Astrocyte of the cerebellum (primary cell): Measurements from ENCODE around the gene RBM28.

ENCODE experiments used
- DNase-seq: peaks from one replicate; pipeline ENCODE4 v3.0.0-alpha.2; 2011; ENCODE audit warnings: low read depth
- H3K4me3 ChIP-seq: 2 replicates; pipeline ENCODE4 v1.5.1; 2011; ENCODE audit warnings: mild to moderate bottlenecking, low read depth, low read length, moderate library complexity
- in situ Hi-C: cut with HindIII; loops from 2 replicates; pipeline ENCODE4 v1.10.0; 2017; ENCODE audit warnings: low sequenced_read_pairs
- TF ChIP-seq, protein P1 (sequence below): IDR thresholded peaks from 2 replicates; pipeline ENCODE4 v1.5.1; 2012; ENCODE audit warnings: low read length, low read depth, moderate library complexity, mild to moderate bottlenecking; ENCODE audit errors: missing control alignments

RBM28 gene

GRCh38 chr7:128362670-128363069, 19.0 kb upstream of the RBM28 start:
- TF ChIP-seq, protein P1, sequence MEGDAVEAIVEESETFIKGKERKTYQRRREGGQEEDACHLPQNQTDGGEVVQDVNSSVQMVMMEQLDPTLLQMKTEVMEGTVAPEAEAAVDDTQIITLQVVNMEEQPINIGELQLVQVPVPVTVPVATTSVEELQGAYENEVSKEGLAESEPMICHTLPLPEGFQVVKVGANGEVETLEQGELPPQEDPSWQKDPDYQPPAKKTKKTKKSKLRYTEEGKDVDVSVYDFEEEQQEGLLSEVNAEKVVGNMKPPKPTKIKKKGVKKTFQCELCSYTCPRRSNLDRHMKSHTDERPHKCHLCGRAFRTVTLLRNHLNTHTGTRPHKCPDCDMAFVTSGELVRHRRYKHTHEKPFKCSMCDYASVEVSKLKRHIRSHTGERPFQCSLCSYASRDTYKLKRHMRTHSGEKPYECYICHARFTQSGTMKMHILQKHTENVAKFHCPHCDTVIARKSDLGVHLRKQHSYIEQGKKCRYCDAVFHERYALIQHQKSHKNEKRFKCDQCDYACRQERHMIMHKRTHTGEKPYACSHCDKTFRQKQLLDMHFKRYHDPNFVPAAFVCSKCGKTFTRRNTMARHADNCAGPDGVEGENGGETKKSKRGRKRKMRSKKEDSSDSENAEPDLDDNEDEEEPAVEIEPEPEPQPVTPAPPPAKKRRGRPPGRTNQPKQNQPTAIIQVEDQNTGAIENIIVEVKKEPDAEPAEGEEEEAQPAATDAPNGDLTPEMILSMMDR = no peak
- no peak for DNase-seq
- H3K4me3 ChIP-seq = no peak overlapping the region
- in situ Hi-C loops = no loop called here

GRCh38 chr7:128361411-128362379, 18.0 kb upstream of the RBM28 start, which contains the start of gene PRRT4:
Gene PRRT4 (minus strand): TSS chr7:128361690.
- TF ChIP-seq, protein P1 = no peak
- H3K4me3 ChIP-seq = peak within 1 kb of the TSS; percentile 30
- in situ Hi-C loops = no loop called here
- no peak for DNase-seq

DNA sequence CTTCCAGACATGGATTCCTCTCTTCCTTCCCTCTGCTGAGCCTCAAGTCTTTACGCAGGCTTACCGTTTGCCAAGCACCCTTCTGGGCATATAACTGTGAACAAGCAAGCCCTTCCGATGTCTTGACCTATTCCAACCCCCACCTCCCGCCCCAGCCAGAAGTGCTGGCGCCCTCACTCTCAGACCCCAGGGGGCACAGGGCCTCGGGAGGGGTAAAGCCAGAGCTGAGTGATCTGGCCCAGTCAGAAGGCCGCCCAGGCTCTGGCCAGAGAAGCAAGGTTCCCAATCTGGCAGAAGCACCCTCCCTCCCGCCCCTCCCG, 16.6 kb upstream of the RBM28 start:
- H3K4me3 ChIP-seq = no peak overlapping the region
- TF ChIP-seq, protein P1 = no peak
- DNase-seq = no peak
- in situ Hi-C loops = no loop called here

- no peak for DNase-seq
- H3K4me3 ChIP-seq = no peak overlapping the region
- in situ Hi-C loops = no loop called here
- TF ChIP-seq, protein P1 = no peak
Observed at GRCh38 chr7:128359939-128360338, 16.2 kb upstream of the RBM28 start.

DNA sequence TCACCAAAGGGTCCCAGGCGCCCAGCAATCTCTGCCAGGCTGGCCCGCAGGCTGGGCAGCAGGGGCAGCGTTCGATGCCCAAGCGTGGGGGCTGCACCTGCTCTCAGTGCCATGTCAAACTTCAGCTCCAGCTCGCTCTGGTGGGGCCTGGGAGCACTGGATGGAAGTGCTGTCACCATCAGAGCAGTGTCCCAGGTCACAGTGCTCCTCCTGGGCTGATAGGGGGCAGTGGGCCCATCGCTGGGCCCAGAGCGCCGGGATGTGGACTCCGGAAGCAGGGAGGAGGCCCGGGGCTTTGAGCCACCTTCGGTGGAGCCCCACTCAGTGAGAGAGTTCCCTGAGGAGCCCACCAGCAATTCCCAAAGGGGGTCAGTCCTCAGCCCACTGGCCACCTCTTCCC, 15.6 kb upstream of the RBM28 start:
- in situ Hi-C loops = no loop called here
- DNase-seq = no peak
- no peak overlapping the region for H3K4me3 ChIP-seq
- TF ChIP-seq, protein P1 = no peak

DNA sequence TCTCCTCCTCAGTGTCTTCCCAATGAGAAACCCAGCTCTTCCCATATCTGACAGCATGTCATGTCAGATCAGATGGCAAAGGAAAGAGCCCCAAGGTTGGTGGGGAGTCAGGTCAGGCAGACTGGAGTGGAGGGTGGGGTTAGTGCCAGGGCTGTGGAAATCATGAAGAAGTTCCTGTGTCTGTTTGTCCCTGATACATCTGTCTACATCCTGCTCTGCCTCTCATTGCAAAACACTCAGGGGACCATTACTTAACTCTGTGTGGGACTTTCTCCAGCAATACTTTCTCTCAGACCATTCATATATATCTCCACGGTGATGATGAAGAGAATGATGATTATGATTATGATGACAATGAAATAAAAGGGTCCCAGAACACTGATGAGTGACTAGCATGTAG, 14.5 kb upstream of the RBM28 start:
- no peak overlapping the region for H3K4me3 ChIP-seq
- in situ Hi-C loops = no loop called here
- no peak for DNase-seq
- TF ChIP-seq, protein P1 = no peak
